ENCODE data around the gene GFI1B. TPM values are rescaled to one million over a fixed set of nuclear protein-coding genes. Genes with fewer than 3 reads are reported as not detected.

The GFI1B gene
- total RNA-seq, 2 donors from 2014 or later: 0.12 TPM; not detected in 1

DNA sequence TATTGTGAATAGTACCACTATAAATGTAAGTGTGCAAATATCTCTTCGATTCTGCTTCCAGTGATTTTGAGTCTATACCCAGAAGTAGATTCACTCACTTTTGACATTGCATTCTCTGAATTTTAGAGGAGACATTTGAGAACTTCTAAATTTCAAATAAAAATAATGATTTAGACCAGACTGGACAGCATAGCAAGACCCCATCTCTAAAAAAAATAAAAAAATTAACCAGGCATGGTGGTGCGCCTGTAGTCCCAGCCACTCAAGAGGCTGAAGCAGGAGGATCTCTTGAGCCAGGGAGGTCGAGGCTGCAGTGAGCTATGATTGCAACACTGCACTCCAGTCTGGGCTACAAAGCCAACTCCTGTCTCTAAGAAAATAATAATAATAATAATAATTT is 1.9 kb upstream of the GFI1B start:
- Mint-ChIP-seq H3K27me3 (ENCODE audit: low read depth) (peaks cover 62% of the 10 kb centered on the region), H3K4me3 (no peak overlapping the region), H3K9me3 (no peaks in the 10 kb centered on the region), H3K36me3 (ENCODE audit: insufficient read depth in 2 of 2) (no peaks in the 10 kb centered on the region), H3K4me1 (ENCODE audit: low read depth) (peaks cover 16% of the 10 kb centered on the region), H3K27ac (no peak overlapping the region)
- no peak for DNase-seq
- no peak for ATAC-seq (replicated peaks in 1 of 2)

GRCh38 chr9:132978112-132978450 is 413 bp upstream of the GFI1B start:
- Mint-ChIP-seq H3K4me1 (ENCODE audit: low read depth) (peaks cover 9% of the 10 kb centered on the region), H3K27me3 (ENCODE audit: low read depth) (peaks cover 74% of the 10 kb centered on the region), H3K36me3 (ENCODE audit: insufficient read depth in 2 of 2) (no peaks in the 10 kb centered on the region), H3K27ac (no peak overlapping the region), H3K4me3 (no peak overlapping the region), H3K9me3 (no peaks in the 10 kb centered on the region)
- ATAC-seq (replicated peaks in 1 of 2) (no peak), DNase-seq (no peak)

- peaks cover 56% of the 10 kb centered on the region for H3K27me3 Mint-ChIP-seq (ENCODE audit: low read depth)
- H3K9me3 Mint-ChIP-seq: no peaks in the 10 kb centered on the region
- H3K36me3 Mint-ChIP-seq (ENCODE audit: insufficient read depth in 2 of 2): no peaks in the 10 kb centered on the region
- no peak overlapping the region for H3K4me3 Mint-ChIP-seq
- ATAC-seq (replicated peaks in 1 of 2): no peak
- DNase-seq: no peak
- H3K27ac Mint-ChIP-seq: no peak overlapping the region
- peaks cover 9% of the 10 kb centered on the region for H3K4me1 Mint-ChIP-seq (ENCODE audit: low read depth)
Measured at GRCh38 chr9:132980157-132980556, 1.7 kb downstream of the GFI1B start.

GRCh38 chr9:132982458-132982857 is 4.0 kb downstream of the GFI1B start:
- Mint-ChIP-seq H3K9me3 (no peaks in the 10 kb centered on the region), H3K4me3 (no peak overlapping the region), H3K27me3 (ENCODE audit: low read depth) (peaks cover 54% of the 10 kb centered on the region), H3K4me1 (ENCODE audit: low read depth) (peaks cover 9% of the 10 kb centered on the region), H3K27ac (no peak overlapping the region), H3K36me3 (ENCODE audit: insufficient read depth in 2 of 2) (no peaks in the 10 kb centered on the region)
- DNase-seq (no peak), ATAC-seq (replicated peaks in 1 of 2) (no peak)

DNA sequence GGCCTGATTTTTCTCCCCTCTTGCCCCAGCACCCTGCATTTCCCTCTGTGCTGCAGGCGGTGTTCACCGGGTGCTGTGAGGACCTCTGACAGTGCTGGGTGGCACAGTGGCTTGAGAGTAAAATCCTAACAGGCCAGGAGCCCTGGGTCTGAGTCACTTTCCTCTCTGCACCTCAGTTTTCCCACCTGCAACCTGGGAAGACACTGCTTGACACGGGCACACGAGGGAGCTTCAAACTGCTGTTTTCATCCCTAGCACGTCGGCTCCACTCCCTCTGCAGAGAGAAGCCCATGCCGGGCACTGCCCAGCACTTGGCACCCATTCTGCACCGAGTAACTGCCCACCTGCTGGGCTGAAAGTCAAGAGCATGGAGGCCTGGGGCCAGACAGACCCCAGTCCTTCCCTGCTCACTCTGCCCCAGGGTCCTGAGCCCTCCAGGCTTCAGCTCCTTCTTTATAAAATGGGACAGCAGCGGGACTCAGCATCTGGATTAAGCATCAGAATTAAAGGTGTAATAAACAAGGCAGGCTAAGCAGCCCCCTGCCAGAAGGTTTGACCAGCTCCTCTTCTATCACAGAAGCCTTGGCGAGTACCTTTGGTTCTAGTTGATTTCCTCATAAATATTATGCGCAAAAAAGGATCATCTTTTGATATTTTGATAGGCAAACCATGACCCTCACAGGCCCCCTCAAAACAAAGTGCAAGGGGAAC is 5.2 kb downstream of the GFI1B start:
- H3K4me3 Mint-ChIP-seq: no peak overlapping the region
- H3K27ac Mint-ChIP-seq: no peak overlapping the region
- H3K36me3 Mint-ChIP-seq (ENCODE audit: insufficient read depth in 2 of 2): no peaks in the 10 kb centered on the region
- peaks cover 3% of the 10 kb centered on the region for H3K4me1 Mint-ChIP-seq (ENCODE audit: low read depth)
- H3K27me3 Mint-ChIP-seq (ENCODE audit: low read depth): peaks cover 47% of the 10 kb centered on the region
- no peak for ATAC-seq (replicated peaks in 1 of 2)
- DNase-seq: no peak
- no peaks in the 10 kb centered on the region for H3K9me3 Mint-ChIP-seq

DNA sequence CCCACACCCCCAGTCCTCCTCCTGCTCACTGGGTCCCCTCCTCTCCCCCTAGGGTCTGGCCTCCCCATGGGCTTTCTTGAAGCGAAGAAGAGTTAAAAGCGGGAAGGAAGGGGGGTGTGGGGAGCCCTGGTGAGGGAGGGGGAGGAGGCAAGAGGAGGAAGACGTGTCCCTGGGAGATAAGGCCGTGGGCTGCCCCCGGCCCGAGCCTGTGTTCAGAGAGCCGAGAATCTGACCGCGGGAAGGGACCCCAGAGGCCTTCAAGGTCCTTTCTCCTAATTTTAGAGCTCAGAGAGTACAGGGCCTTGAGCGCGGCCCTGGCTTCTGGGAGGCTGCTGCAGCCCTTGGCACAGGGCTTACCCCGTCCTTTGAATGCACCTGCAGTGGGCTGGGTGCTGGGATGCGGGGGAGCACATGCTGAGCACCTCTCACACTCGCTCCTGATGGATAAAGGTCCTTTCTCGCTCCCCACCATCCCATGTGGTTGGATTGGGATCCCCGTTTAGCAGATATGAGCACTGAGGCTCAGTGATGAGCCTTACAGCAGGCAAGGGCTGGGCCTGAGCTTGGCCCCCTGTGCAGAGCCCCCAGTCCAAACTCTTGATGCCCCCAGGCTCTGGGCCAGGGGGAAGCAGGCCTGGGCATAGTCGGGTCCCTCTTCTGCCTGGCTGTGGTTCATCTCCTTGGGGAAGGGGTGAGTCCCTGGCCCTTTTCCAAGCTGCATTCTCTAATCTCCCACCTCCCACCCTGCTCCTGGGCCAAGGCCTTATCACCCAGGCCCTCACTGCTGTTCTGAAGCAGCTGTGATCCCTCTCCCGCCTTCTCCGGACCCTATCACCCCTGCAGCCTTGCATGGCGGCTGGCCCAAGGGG is 5.9 kb downstream of the GFI1B start:
- H3K27me3 Mint-ChIP-seq (ENCODE audit: low read depth): peaks cover 41% of the 10 kb centered on the region
- no peaks in the 10 kb centered on the region for H3K9me3 Mint-ChIP-seq
- H3K27ac Mint-ChIP-seq: no peak overlapping the region
- H3K4me1 Mint-ChIP-seq (ENCODE audit: low read depth): no peaks in the 10 kb centered on the region
- no peaks in the 10 kb centered on the region for H3K36me3 Mint-ChIP-seq (ENCODE audit: insufficient read depth in 2 of 2)
- H3K4me3 Mint-ChIP-seq: no peak overlapping the region
- no peak for ATAC-seq (replicated peaks in 1 of 2)
- no peak for DNase-seq

- H3K27ac Mint-ChIP-seq: no peak overlapping the region
- H3K4me3 Mint-ChIP-seq: no peak overlapping the region
- no peak for DNase-seq
- H3K4me1 Mint-ChIP-seq (ENCODE audit: low read depth): no peaks in the 10 kb centered on the region
- no peaks in the 10 kb centered on the region for H3K36me3 Mint-ChIP-seq (ENCODE audit: insufficient read depth in 2 of 2)
- no peak for ATAC-seq (replicated peaks in 1 of 2)
- H3K27me3 Mint-ChIP-seq (ENCODE audit: low read depth): peaks cover 37% of the 10 kb centered on the region
- H3K9me3 Mint-ChIP-seq: peaks cover 0 to under 1% of the 10 kb centered on the region in 2 donors
Measured at GRCh38 chr9:132985071-132985350, 6.5 kb downstream of the GFI1B start.

DNA sequence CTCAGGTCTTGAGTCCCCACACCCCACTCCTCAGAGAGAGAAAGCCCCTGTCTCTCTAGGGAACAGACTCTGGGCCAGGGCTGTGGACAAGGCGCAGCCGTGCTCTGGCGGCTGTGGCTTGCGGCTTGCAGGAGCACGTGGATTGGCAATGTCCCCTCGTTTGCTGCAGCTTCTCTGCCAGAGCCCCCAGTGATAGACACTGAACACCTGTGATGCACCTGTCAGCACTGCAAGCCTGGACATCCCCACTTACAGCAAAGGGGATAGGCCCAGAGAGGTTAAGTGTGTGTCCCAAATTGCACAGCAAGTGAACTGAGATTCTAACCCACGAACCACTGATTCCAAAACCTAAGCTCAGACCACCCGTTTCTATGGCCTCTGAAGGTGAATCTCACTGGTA is 7.0 kb downstream of the GFI1B start:
- H3K27me3 Mint-ChIP-seq (ENCODE audit: low read depth): peaks cover 37% of the 10 kb centered on the region
- H3K27ac Mint-ChIP-seq: no peak overlapping the region
- H3K9me3 Mint-ChIP-seq: peaks cover 4 to 5% of the 10 kb centered on the region in 2 donors

GRCh38 chr9:132986114-132986513 is 7.6 kb downstream of the GFI1B start:
- no peak for DNase-seq
- Mint-ChIP-seq H3K9me3 (peaks cover 4 to 5% of the 10 kb centered on the region in 2 donors), H3K36me3 (ENCODE audit: insufficient read depth in 2 of 2) (no peaks in the 10 kb centered on the region), H3K4me1 (ENCODE audit: low read depth) (no peaks in the 10 kb centered on the region), H3K27ac (no peak overlapping the region), H3K27me3 (ENCODE audit: low read depth) (peaks cover 31% of the 10 kb centered on the region), H3K4me3 (no peak overlapping the region)
- no peak for ATAC-seq (replicated peaks in 1 of 2)

More for the DNA sequence above, 7.0 kb downstream of the GFI1B start:
- H3K36me3 Mint-ChIP-seq (ENCODE audit: insufficient read depth in 2 of 2): no peaks in the 10 kb centered on the region
- ATAC-seq (replicated peaks in 1 of 2) (no peak), DNase-seq (no peak)
- no peak overlapping the region for H3K4me3 Mint-ChIP-seq
- no peaks in the 10 kb centered on the region for H3K4me1 Mint-ChIP-seq (ENCODE audit: low read depth)

DNA sequence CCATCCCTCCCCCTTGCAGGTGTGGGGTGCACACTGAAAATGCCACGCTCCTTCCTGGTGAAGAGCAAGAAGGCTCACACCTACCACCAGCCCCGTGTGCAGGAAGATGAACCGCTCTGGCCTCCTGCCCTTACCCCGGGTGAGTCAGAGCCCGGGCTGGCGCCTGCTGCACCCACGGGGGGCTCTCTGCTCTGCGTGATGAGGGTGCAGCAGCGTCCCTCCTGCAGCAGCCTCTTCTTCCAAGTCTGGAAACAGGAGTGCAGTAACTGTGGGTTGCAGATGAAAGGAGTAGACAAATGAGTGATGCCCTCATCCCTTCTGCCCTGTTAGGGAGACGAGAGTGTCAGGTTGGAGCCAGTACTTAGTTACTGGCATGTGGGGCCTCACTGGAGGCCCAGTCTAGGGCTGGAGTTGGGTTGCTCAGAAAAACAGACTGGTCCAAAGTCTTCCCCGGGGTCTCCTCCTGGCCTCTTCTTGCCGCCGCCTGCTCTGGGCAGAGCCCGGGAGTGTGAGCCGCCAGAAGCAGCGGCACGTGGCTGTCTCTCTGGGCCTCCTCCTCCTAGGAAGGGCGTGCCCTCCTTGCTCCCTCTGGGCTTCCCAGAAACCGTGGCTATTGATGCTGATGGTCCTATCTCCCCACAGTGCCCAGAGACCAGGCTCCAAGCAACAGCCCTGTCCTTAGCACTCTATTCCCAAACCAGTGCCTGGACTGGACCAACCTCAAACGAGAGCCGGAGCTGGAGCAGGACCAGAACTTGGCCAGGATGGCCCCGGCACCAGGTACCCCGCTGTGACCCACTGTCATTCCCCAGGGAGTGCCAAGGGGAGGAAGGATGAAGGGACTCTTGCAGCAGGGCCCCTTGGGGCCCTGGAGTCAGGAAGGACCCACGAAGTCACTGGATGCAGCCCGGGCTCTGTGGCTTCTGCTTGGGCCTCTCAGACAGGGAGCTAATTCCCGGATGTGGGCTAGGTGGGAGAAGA is 8.4 kb downstream of the GFI1B start:
- peaks cover 4 to 5% of the 10 kb centered on the region in 2 donors for H3K9me3 Mint-ChIP-seq
- H3K27me3 Mint-ChIP-seq (ENCODE audit: low read depth): peaks cover 32% of the 10 kb centered on the region
- no peak overlapping the region for H3K27ac Mint-ChIP-seq
- H3K36me3 Mint-ChIP-seq (ENCODE audit: insufficient read depth in 2 of 2): no peaks in the 10 kb centered on the region
- DNase-seq (no peak), ATAC-seq (replicated peaks in 1 of 2) (no peak)
- H3K4me1 Mint-ChIP-seq (ENCODE audit: low read depth): peaks cover 5% of the 10 kb centered on the region
- H3K4me3 Mint-ChIP-seq: no peak overlapping the region

DNA sequence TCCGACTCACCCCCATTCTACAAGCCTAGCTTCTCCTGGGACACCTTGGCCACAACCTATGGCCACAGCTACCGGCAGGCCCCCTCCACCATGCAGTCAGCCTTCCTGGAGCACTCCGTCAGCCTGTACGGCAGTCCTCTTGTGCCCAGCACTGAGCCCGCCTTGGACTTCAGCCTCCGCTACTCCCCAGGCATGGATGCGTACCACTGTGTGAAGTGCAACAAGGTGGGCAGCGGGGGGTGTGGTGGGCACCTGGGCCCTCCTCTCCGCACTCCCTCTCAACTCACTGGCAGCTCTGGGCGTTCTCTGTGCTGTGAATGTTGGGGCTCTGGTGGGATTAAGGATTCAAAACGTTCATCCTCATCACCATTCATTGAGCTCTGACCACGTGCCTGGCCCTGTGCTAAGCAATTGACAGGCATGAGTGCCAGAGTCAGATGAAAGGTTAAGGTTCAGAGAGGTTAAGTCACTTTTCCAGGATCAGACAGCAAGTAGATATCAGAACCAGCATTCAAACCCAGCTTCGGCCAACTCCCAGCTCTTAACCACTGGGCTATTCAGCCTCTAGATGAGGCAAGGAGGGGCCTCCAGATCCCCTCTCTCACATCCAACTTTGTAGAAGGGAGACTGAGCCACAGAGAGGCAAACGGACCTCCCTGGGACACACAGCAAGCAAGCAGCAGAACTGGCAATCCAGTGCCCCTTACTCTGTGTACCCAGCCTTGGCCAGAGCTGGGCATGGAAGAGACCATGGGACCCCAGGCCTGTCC is 9.9 kb downstream of the GFI1B start:
- DNase-seq: no peak
- ATAC-seq (replicated peaks in 1 of 2): no peak
- Mint-ChIP-seq H3K4me3 (no peak overlapping the region), H3K36me3 (ENCODE audit: insufficient read depth in 2 of 2) (no peaks in the 10 kb centered on the region), H3K27ac (no peak overlapping the region), H3K27me3 (ENCODE audit: low read depth) (peaks cover 36% of the 10 kb centered on the region), H3K4me1 (ENCODE audit: low read depth) (peaks cover 9% of the 10 kb centered on the region), H3K9me3 (peaks cover 4 to 5% of the 10 kb centered on the region in 2 donors)

DNA sequence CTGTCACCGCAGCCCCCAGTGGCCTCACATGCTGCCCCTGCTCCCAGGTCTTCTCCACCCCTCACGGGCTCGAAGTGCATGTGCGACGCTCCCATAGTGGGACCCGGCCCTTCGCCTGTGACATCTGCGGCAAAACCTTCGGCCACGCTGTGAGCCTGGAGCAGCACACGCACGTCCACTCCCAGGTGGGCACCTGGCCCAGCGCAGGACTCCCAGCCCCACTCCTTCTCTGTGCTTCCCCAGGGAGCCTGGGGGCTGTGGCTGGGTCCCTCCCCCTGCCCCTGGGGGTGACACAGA is 10.5 kb downstream of the GFI1B start:
- H3K4me3 Mint-ChIP-seq: no peak overlapping the region
- peaks cover 9% of the 10 kb centered on the region for H3K4me1 Mint-ChIP-seq (ENCODE audit: low read depth)
- DNase-seq: no peak
- ATAC-seq (replicated peaks in 1 of 2): no peak
- no peak overlapping the region for H3K27ac Mint-ChIP-seq
- H3K27me3 Mint-ChIP-seq (ENCODE audit: low read depth): peaks cover 41% of the 10 kb centered on the region
- H3K9me3 Mint-ChIP-seq: peaks cover 4 to 5% of the 10 kb centered on the region in 2 donors
- H3K36me3 Mint-ChIP-seq (ENCODE audit: insufficient read depth in 2 of 2): no peaks in the 10 kb centered on the region

Data from activated T-cell treated with anti-CD3 and anti-CD28 coated beads, Interleukin-2, amount 50 U/mL, for 72 hours (primary cell).